Measurements from ENCODE around the gene EYA3.

Gene EYA3

GRCh38 chr1:27935721-27936120 lies 152.7 kb downstream of the EYA3 start:
- DNase-seq: no peak

GRCh38 chr1:27934818-27935549 lies 153.4 kb downstream of the EYA3 start, which contains the start of gene SMPDL3B:
SMPDL3B (plus strand) TSS chr1:27935000; CDS start chr1:27935184, 184 bp downstream.
- no peak for DNase-seq

GRCh38 chr1:27931759-27932158 lies 156.7 kb downstream of the EYA3 start:
- DNase-seq: no peak

DNA sequence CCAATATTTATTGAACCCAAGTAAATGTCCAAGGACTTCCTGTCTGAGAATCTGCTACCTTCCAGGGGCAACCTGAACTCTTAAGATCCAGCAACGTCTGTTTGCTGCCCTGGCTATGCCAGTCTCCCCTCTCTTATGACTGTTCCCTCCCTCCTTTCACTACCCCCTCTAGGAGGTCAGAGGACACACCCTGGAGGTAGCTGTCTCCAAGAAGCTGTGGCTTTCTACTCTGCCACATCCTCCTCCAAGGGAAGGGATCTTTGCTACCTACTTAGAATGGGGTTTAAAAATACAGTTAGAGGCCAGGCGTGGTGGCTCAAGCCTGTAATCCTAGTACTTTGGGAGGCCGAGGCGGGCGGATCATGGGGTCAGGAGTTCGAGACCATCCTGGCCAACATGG lies 157.2 kb downstream of the EYA3 start:
- DNase-seq: no peak

DNA sequence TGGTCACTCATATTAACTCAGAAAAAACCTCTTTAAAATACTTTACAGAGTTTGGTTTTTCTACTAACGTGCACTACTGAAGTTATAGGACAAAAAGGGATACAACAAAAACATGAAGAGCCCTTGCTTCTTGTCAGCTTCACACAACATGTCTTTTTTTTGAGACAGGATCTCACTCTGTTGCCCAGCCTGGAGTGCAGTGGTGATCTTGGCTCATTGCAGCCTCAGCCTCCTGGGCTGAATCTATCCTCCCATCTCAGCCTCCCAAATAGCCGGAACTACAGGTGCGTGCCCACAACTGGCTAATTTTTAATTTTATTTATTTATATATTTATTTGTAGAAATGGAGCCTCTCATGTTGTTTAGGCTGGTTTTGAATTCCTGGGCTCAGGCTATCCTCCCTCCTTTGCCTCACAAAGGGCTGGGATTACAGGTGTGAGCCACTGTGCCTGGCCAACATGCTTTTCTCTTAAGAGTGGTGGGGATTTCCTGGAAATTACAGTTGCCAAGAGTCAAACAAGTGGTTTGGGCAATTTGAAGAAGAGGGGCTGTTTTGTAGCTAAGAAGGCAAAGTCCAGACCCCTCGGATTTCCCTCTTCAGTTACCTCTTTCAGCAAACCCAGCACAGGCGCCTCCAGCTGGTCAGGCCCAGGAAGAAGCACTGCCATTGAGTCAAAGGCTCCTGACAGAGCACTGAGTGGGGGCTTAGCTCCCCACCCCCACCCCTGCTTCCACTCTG lies 160.0 kb downstream of the EYA3 start:
- DNase-seq: no peak

DNA sequence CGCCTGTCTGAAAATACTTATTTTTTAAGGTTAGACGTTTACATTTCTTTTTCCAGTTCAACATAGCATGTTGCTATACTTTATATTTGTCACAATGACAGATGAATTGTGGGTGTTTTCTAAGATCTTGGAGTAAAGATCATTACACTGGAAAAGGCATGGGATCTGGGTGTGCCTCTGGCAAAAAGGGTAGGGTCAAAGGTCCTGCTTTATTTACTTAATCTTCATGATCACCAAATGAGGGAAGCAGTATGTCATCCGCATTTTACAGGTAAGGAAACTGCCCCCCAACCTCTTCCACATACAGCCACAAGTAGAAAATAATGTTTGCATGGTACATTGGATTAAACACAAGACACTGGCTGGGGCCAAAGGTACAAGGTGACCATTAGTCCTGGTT lies 166.1 kb downstream of the EYA3 start:
- DNase-seq: no peak
